T-helper 2 cell treated with Interferon-gamma antibody and Interleukin-4, amounts not matched to agents 5 μg/mL and 100 μg/mL, for 36 hours (primary cell): ENCODE results near the gene MKS1.
A peak's percentile ranks its signal among the peaks of the same experiment; 100 is the strongest.

Source experiments
- DNase-seq: peaks from one replicate; pipeline ENCODE4 v3.0.0; 2021; ENCODE audit warnings: low spot score
- H3K27ac Mint-ChIP-seq: one replicate; pipeline ENCODE4 v1.8.0; 2021; ENCODE audit warnings: mild to moderate bottlenecking, mixed read lengths
- H3K27me3 Mint-ChIP-seq: one replicate; pipeline ENCODE4 v1.8.0; 2021; ENCODE audit warnings: low read depth, mixed read lengths
- H3K36me3 Mint-ChIP-seq: one replicate; pipeline ENCODE4 v1.8.0; 2021; ENCODE audit warnings: low read depth, mixed read lengths
- H3K4me1 Mint-ChIP-seq: one replicate; pipeline ENCODE4 v1.8.0; 2021; ENCODE audit warnings: low read depth, mixed read lengths
- H3K4me3 Mint-ChIP-seq: one replicate; pipeline ENCODE4 v1.8.0; 2022; ENCODE audit warnings: mild to moderate bottlenecking, moderate library complexity, mixed read lengths
- H3K9me3 Mint-ChIP-seq: one replicate; pipeline ENCODE4 v1.8.0; 2021; ENCODE audit warnings: mixed read lengths

The MKS1 gene

DNA sequence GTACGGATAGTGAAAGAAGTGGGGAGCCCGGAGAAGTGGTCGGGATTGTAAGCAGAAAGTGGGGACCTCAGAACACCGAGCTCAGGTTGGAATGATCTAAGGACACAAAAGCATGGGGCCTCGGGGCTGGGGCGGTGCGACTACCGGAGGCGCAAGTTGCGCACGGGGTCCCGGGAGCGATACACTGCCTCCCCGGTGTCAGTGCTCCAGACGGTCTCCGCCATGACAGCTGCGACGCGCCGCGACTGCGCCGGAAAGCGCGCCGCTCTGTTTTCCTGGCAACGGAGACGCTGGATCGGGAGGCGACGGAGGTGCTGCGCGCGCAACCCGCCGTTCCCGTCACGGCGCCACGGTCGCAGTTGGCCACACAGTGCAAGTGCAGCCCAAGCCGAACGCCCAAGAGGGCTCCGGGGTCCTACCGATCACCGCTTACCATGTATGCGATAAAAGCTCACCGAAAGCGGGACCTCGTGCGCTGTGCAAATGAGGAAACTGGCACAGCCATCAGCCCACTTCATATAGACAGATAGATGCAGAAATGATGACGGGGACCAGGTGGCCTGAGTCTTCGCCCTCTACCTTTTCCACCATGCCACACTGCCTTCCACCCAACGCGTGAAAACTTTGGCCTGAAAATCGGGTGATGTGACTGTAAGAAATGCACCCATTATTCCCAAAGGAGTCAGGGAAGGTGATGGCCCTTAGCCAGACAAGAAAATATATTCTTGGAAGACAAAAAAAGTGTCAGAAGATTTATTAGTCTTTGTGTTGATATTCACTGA lies at the start of gene MKS1:
Gene MKS1, minus strand, starts transcription at position 249 of the 782 bp plus-strand sequence. Its CDS starts 25 bp downstream, at position 224.
- H3K27ac Mint-ChIP-seq = peak within 1 kb of the TSS; percentile 95
- H3K27me3 Mint-ChIP-seq = peaks cover 3% of the 10 kb centered on the region
- H3K9me3 Mint-ChIP-seq = no peaks in the 10 kb centered on the region
- H3K4me3 Mint-ChIP-seq = peak within 1 kb of the TSS; percentile 91
- H3K36me3 Mint-ChIP-seq = no peaks in the 10 kb centered on the region
- peak; percentile 97 for DNase-seq
- peaks cover 14% of the 10 kb centered on the region for H3K4me1 Mint-ChIP-seq

GRCh38 chr17:58268326-58268725 lies 49.3 kb upstream of the MKS1 start:
- peaks cover 20% of the 10 kb centered on the region for H3K27me3 Mint-ChIP-seq
- DNase-seq = no peak
- H3K27ac Mint-ChIP-seq = no peak overlapping the region
- no peak overlapping the region for H3K4me3 Mint-ChIP-seq
- no peaks in the 10 kb centered on the region for H3K36me3 Mint-ChIP-seq
- H3K9me3 Mint-ChIP-seq = no peaks in the 10 kb centered on the region
- H3K4me1 Mint-ChIP-seq = no peaks in the 10 kb centered on the region

- Mint-ChIP-seq H3K9me3 (no peaks in the 10 kb centered on the region), H3K36me3 (no peaks in the 10 kb centered on the region), H3K27ac (no peak overlapping the region), H3K4me3 (no peak overlapping the region), H3K27me3 (peaks cover 27% of the 10 kb centered on the region), H3K4me1 (no peaks in the 10 kb centered on the region)
- no peak for DNase-seq
These were observed 48.6 kb upstream of the MKS1 start for GRCh38 chr17:58267347-58268324.

- no peak overlapping the region for H3K27ac Mint-ChIP-seq
- H3K4me1 Mint-ChIP-seq = no peaks in the 10 kb centered on the region
- H3K9me3 Mint-ChIP-seq = no peaks in the 10 kb centered on the region
- H3K27me3 Mint-ChIP-seq = peaks cover 41% of the 10 kb centered on the region
- H3K36me3 Mint-ChIP-seq = no peaks in the 10 kb centered on the region
- H3K4me3 Mint-ChIP-seq = no peak overlapping the region
- no peak for DNase-seq
These were observed 47.1 kb upstream of the MKS1 start for GRCh38 chr17:58265902-58266875.

DNA sequence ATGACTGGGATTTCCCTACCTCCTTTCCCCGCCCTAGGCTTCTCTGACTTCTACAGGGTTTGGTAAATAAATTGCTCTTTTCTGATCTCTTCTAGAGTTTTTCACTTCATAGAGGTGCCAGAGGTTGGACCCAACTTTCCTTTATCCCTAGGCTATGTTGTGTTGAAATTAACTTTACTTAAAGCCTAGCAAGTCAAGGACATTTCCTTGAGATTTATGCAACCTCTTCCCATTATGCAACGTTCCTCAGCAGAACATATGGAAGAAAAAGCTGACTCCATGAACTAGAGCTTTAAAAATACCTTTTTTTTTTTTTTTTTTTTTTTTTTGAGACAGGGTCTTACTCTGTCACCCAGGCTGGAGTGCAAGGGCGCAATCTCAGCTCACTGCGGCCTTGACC lies 46.2 kb upstream of the MKS1 start:
- Mint-ChIP-seq H3K9me3 (no peaks in the 10 kb centered on the region), H3K4me1 (no peaks in the 10 kb centered on the region), H3K36me3 (no peaks in the 10 kb centered on the region), H3K27me3 (peaks cover 50% of the 10 kb centered on the region), H3K4me3 (no peak overlapping the region), H3K27ac (no peak overlapping the region)
- no peak for DNase-seq

GRCh38 chr17:58264407-58265103 lies 45.5 kb upstream of the MKS1 start:
- DNase-seq = no peak
- Mint-ChIP-seq H3K4me3 (no peak overlapping the region), H3K27ac (no peak overlapping the region), H3K9me3 (no peaks in the 10 kb centered on the region), H3K4me1 (no peaks in the 10 kb centered on the region), H3K36me3 (no peaks in the 10 kb centered on the region), H3K27me3 (peaks cover 52% of the 10 kb centered on the region)

DNA sequence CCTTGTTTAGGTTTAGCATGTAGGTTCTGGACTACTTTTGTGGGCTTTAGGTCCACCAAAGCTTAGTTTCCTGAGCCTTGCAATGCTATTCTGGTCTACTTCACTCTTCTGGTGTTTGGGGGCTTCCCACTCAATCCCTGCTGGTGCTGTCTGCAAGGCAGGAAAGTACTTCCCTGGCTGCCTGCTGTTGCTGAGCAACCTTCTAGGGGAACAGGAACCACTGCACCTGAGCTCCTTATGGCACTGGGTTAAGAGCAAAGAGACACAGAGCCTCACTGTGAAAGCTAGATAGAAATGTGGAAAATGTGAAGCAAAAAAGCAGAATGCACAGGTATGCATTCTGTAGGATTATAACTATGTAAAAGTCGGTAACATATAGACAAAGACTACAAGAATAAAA lies 44.7 kb upstream of the MKS1 start:
- H3K4me3 Mint-ChIP-seq = no peak overlapping the region
- no peaks in the 10 kb centered on the region for H3K36me3 Mint-ChIP-seq
- no peaks in the 10 kb centered on the region for H3K9me3 Mint-ChIP-seq
- no peak overlapping the region for H3K27ac Mint-ChIP-seq
- no peak for DNase-seq
- H3K4me1 Mint-ChIP-seq = no peaks in the 10 kb centered on the region
- peaks cover 58% of the 10 kb centered on the region for H3K27me3 Mint-ChIP-seq

DNA sequence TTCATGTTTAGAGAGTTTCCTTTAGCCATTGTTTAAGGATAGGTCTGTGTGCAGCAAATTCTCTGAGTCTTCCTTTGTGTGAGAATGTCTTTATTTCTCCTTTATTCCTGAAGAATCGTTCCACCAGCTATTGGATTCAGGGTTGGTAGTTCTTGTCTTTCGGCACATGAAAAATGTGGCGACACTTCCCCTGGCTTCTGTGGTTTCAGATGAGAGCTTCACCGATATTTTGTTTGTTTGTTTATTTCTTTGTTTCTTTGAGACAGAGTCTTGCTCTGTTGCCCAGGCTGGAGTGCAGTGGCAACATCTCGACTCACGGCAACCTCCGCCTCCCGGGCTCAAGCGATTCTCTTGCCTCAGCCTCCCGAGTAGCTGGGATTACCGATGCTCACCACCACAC lies 43.1 kb upstream of the MKS1 start:
- Mint-ChIP-seq H3K36me3 (no peaks in the 10 kb centered on the region), H3K9me3 (no peaks in the 10 kb centered on the region), H3K27me3 (peaks cover 75% of the 10 kb centered on the region), H3K4me1 (no peaks in the 10 kb centered on the region), H3K27ac (no peak overlapping the region), H3K4me3 (no peak overlapping the region)
- DNase-seq = no peak

- peaks cover 52% of the 10 kb centered on the region for H3K27me3 Mint-ChIP-seq
- no peaks in the 10 kb centered on the region for H3K9me3 Mint-ChIP-seq
- H3K27ac Mint-ChIP-seq = no peak overlapping the region
- no peaks in the 10 kb centered on the region for H3K36me3 Mint-ChIP-seq
- H3K4me1 Mint-ChIP-seq = peaks cover 3% of the 10 kb centered on the region
- H3K4me3 Mint-ChIP-seq = no peak overlapping the region
- no peak for DNase-seq
These were observed 35.7 kb upstream of the MKS1 start for GRCh38 chr17:58254803-58255202.

GRCh38 chr17:58253082-58253481 lies 34.0 kb upstream of the MKS1 start:
- Mint-ChIP-seq H3K27me3 (peaks cover 46% of the 10 kb centered on the region), H3K4me3 (no peak overlapping the region), H3K9me3 (no peaks in the 10 kb centered on the region), H3K4me1 (peaks cover 8% of the 10 kb centered on the region), H3K36me3 (no peaks in the 10 kb centered on the region), H3K27ac (no peak overlapping the region)
- DNase-seq = no peak

DNA sequence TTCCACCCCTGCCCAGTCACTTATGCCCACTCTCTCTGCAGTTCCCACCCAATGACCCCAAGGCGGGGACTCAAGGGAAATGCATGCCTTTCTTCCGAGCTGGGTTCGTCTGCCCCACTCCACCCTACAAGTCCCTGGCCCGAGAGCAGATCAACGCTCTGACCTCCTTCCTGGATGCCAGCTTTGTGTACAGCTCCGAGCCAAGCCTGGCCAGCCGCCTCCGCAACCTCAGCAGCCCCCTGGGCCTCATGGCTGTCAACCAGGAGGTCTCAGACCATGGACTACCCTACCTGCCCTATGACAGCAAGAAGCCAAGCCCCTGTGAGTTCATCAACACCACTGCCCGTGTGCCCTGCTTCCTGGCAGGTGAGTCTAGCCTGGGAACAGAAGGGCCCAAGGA lies 33.1 kb upstream of the MKS1 start:
- DNase-seq = no peak
- H3K27me3 Mint-ChIP-seq = peaks cover 39% of the 10 kb centered on the region
- peaks cover 16% of the 10 kb centered on the region for H3K4me1 Mint-ChIP-seq
- H3K27ac Mint-ChIP-seq = no peak overlapping the region
- no peak overlapping the region for H3K4me3 Mint-ChIP-seq
- no peaks in the 10 kb centered on the region for H3K9me3 Mint-ChIP-seq
- no peaks in the 10 kb centered on the region for H3K36me3 Mint-ChIP-seq

GRCh38 chr17:58250344-58251011 lies 31.4 kb upstream of the MKS1 start:
- H3K4me1 Mint-ChIP-seq = peaks cover 16% of the 10 kb centered on the region
- H3K9me3 Mint-ChIP-seq = no peaks in the 10 kb centered on the region
- H3K27ac Mint-ChIP-seq = no peak overlapping the region
- H3K4me3 Mint-ChIP-seq = peak overlapping the region; percentile 74
- no peak for DNase-seq
- peaks cover 40% of the 10 kb centered on the region for H3K27me3 Mint-ChIP-seq
- no peaks in the 10 kb centered on the region for H3K36me3 Mint-ChIP-seq
